Spinal cord (tissue), 10 donors: ENCODE data around the gene CA5A. TPM values are rescaled to one million over a fixed set of nuclear protein-coding genes. Genes with fewer than 3 reads are reported as not detected.

ENCODE experiments used
- DNase-seq, 6 donors: peaks; one replicate each; pipeline versions ENCODE4 v3.0.0 to v3.0.0-alpha.2; 2013 to 2015; ENCODE audit warnings: low spot score in 6 of 6, low read depth in 4 of 6
- H3K27ac ChIP-seq: one replicate; pipeline ENCODE4 v1.5.1; 2013; ENCODE audit warnings: low read depth, low read length, control low read depth
- H3K27me3 ChIP-seq: one replicate; pipeline ENCODE4 v1.6.1; 2013; ENCODE audit warnings: low read length; ENCODE audit not compliant: control insufficient read depth, insufficient read depth
- H3K36me3 ChIP-seq: one replicate; pipeline ENCODE4 v1.6.1; 2013; ENCODE audit warnings: low read length; ENCODE audit not compliant: control insufficient read depth, insufficient read depth
- H3K4me1 ChIP-seq: one replicate; pipeline ENCODE4 v1.6.1; 2013; ENCODE audit warnings: low read length; ENCODE audit not compliant: control insufficient read depth, insufficient read depth
- H3K4me3 ChIP-seq: one replicate; pipeline ENCODE4 v1.5.1; 2013; ENCODE audit warnings: low read depth, low read length, control low read depth
- H3K9me3 ChIP-seq: one replicate; pipeline ENCODE4 v1.6.1; 2013; ENCODE audit warnings: low read length; ENCODE audit not compliant: control insufficient read depth, insufficient read depth
- WGBS: methylation state at CpG from one replicate; pipeline ENCODE4 v1.1.5; 2013; ENCODE audit warnings: missing lambda C conversion rate; ENCODE audit not compliant: insufficient coverage; 5-methylcytosine and 5-hydroxymethylcytosine counted together
- polyA plus RNA-seq, 2 donors: library from polyadenylated mRNA; unstranded; fragments of 120-200 nt; gene quantifications; one replicate each; pipeline ENCODE4 v1.2.1, GENCODE V29; 2013; ENCODE audit not compliant: insufficient read length in 2 of 2
- total RNA-seq, 2 donors: library from RNA; depleted of rRNA in 1 of 2; stranded (reverse); fragments of 120-200 nt in 1 of 2; fragments of >200 nt in 1 of 2; gene quantifications; one replicate each; pipeline versions ENCODE4 v1.2.3 to v1.2.4, GENCODE V29; 2013 to 2014
- donor health status: healthy.

The CA5A gene
- total and polyA plus RNA-seq, 4 donors = 0.10 to 0.55 (median 0.27) TPM; not detected in 1

GRCh38 chr16:87956365-87957231, 20.3 kb upstream of the CA5A start:
- 38% methylated on average over 21 of the region's 30 CpGs for whole genome bisulfite sequencing
- peaks cover 34% of the 10 kb centered on the region for H3K36me3 ChIP-seq
- H3K27ac ChIP-seq = peak overlapping the region; percentile 60
- peak overlapping the region; percentile 12 for H3K4me3 ChIP-seq
- peaks cover 49% of the 10 kb centered on the region for H3K4me1 ChIP-seq
- no peaks in the 10 kb centered on the region for H3K9me3 ChIP-seq
- no peaks in the 10 kb centered on the region for H3K27me3 ChIP-seq
- DNase-seq = peak in 4 of 6 donors; percentile 39 to 93 (median 62)

- peaks cover 49% of the 10 kb centered on the region for H3K4me1 ChIP-seq
- H3K4me3 ChIP-seq = peak overlapping the region; percentile 12
- no peak for DNase-seq
- H3K27ac ChIP-seq = peak overlapping the region; percentile 60
- 100% methylated on average over 1 of the region's 3 CpGs for WGBS
- no peaks in the 10 kb centered on the region for H3K27me3 ChIP-seq
- no peaks in the 10 kb centered on the region for H3K9me3 ChIP-seq
- peaks cover 34% of the 10 kb centered on the region for H3K36me3 ChIP-seq
These were observed 19.7 kb upstream of the CA5A start for GRCh38 chr16:87956098-87956364.

- DNase-seq = no peak
- no peaks in the 10 kb centered on the region for H3K27me3 ChIP-seq
- H3K4me3 ChIP-seq = no peak overlapping the region
- H3K4me1 ChIP-seq = peaks cover 51% of the 10 kb centered on the region
- no peaks in the 10 kb centered on the region for H3K9me3 ChIP-seq
- peaks cover 34% of the 10 kb centered on the region for H3K36me3 ChIP-seq
- H3K27ac ChIP-seq = peak overlapping the region; percentile 60
- 88% methylated on average over 17 of the region's 18 CpGs for WGBS
These were observed 19.2 kb upstream of the CA5A start for GRCh38 chr16:87955302-87956097.

- DNase-seq = no peak
- Histone ChIP-seq H3K27me3 (no peaks in the 10 kb centered on the region), H3K4me3 (no peak overlapping the region), H3K9me3 (no peaks in the 10 kb centered on the region), H3K27ac (peak overlapping the region; percentile 29), H3K4me1 (peaks cover 55% of the 10 kb centered on the region), H3K36me3 (peaks cover 31% of the 10 kb centered on the region)
- 72% methylated on average over 13 of the region's 15 CpGs for WGBS
These were observed 18.5 kb upstream of the CA5A start for GRCh38 chr16:87954826-87955225.

GRCh38 chr16:87954361-87954760, 18.0 kb upstream of the CA5A start:
- Histone ChIP-seq H3K27ac (peak overlapping the region; percentile 29), H3K9me3 (no peaks in the 10 kb centered on the region), H3K4me1 (peaks cover 55% of the 10 kb centered on the region), H3K27me3 (no peaks in the 10 kb centered on the region), H3K4me3 (no peak overlapping the region), H3K36me3 (peaks cover 27% of the 10 kb centered on the region)
- WGBS = 60% methylated on average over 11 of the region's 14 CpGs
- DNase-seq = peak in 1 of 6 donors; percentile 14

DNA sequence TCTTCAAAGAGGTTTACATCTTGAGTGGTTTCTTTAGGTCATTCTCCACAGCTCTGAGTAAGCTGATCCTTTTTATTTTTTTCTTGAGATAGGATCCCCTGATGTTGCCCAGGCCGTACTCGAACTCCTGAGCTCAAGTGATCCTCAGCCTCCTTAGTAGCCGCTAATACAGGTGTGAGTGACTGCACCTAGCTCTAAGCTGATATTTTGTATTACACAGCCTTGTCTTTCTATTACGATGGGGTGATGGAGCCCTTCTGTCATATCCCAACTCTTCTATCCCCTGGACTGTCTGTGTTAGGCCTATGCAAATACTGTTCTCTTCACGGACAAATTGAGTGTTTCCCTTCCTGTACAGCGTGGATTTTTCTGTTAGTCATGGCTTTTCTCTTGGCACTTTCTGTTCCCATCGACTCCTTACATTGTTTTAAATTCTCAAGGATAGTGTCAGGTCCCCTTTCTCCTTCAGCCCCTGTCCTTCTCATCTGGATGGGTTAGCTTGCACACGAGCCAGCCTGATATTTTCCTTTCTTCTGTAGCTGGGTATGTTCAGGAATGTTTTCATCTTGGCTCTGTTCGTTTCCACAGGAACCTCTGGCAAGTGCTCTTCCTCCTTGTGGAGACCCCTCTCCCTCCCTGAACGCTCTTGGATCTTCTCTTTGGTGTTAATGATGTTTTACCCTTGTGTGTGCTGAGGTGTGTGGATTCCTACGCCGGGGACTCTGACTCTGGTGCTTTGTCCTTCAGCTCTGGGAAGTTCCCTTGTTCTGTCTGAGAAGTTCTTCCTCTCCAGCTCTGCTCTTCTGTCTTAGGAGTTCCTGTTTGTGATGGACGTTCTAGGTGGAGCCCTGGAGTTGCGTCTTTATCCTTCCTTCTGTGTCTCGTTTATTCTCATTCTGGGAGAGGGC, 17.2 kb upstream of the CA5A start:
- Histone ChIP-seq H3K4me1 (peaks cover 53% of the 10 kb centered on the region), H3K4me3 (no peak overlapping the region), H3K36me3 (peaks cover 25% of the 10 kb centered on the region), H3K27ac (peak overlapping the region; percentile 49), H3K27me3 (no peaks in the 10 kb centered on the region), H3K9me3 (no peaks in the 10 kb centered on the region)
- no peak for DNase-seq
- WGBS = 91% methylated on average over 6 of the region's 15 CpGs

- Histone ChIP-seq H3K36me3 (peaks cover 23% of the 10 kb centered on the region), H3K27me3 (no peaks in the 10 kb centered on the region), H3K4me3 (no peak overlapping the region), H3K27ac (no peak overlapping the region), H3K9me3 (no peaks in the 10 kb centered on the region), H3K4me1 (peaks cover 50% of the 10 kb centered on the region)
- DNase-seq = no peak
- WGBS = 85% methylated on average over 16 of the region's 16 CpGs
These were observed 16.4 kb upstream of the CA5A start for GRCh38 chr16:87952751-87953150.

GRCh38 chr16:87951552-87952538, 15.5 kb upstream of the CA5A start:
- H3K27me3 ChIP-seq = no peaks in the 10 kb centered on the region
- 2% methylated on average over 80 of the region's 82 CpGs for WGBS
- peaks cover 44% of the 10 kb centered on the region for H3K4me1 ChIP-seq
- peak overlapping the region; percentile 83 for H3K4me3 ChIP-seq
- peak in 2 of 6 donors; percentile 54 to 63 for DNase-seq
- peaks cover 15% of the 10 kb centered on the region for H3K36me3 ChIP-seq
- no peaks in the 10 kb centered on the region for H3K9me3 ChIP-seq
- H3K27ac ChIP-seq = peak overlapping the region; percentile 98
